GM21619 (cell line): Measurements from ENCODE around the gene PLEKHA6.
"Not testable (repeated sequence)": the region's sequence is repeated elsewhere in the genome, so short reads cannot be mapped to it uniquely, and the experiment has no call there.

Experiments
- ATAC-seq: cut with Tn5 transposase; IDR thresholded peaks from one replicate; pipeline ENCODE4 v1.9.1; 2021; ENCODE audit not compliant: unreplicated experiment

Gene PLEKHA6

GRCh38 chr1:204317170-204317569 is 42.6 kb downstream of the PLEKHA6 start:
- ATAC-seq, result no peak

DNA sequence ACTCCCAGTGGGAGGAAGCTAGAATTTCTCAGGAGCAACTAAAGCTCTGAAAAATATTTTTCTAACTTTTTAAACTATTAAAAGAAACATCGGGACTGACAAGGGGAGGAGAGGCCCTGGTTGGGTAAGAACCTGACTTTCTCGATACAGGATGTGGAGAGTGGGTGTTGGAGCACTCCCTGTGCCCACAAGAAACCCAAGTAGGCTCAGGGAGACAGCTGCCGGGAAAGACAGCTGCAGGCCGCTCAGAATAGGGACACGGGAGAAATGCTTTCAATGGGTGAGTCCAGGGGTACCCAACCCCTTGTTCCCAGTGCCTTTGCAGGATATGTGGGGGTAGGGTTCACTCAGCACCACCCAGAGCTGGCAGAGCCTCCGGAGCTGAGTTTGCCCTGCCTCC is 43.6 kb downstream of the PLEKHA6 start:
- no peak for ATAC-seq

DNA sequence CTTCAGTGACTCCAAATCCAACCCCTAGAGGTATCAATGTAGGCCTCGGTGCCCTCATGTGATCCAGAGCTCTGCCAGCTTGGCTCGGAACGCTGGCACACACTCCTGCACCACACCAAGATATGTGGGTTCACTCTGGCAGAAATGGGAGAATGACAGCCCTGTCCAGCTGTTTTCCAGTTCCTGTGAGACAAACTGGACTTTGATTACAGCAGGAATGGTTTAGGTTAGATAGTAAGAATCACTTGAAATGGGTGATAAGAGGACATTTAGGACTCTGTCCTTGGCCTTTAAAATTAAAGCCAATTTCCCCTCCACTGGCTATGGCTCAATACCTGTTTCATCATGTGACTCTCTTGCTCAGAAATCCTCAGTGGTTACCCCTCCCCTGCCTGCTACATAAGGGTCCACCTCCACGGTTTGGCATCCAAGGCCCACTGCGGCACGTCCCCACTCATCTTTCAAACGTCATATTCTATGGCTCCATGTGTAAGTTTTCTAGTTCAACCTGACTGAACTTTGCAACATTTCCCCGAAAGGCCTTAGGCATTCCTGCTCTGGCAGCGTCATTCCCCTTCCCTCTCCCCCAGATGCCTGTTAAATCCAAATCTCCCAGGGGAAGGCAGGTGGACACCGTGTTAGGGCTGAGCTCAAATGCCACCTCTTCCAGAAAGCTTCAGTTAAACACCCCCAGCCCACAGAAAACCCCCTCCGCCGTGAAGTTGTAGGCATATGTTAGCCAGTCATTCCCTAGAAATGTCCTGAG is 44.7 kb downstream of the PLEKHA6 start:
- no peak for ATAC-seq

DNA sequence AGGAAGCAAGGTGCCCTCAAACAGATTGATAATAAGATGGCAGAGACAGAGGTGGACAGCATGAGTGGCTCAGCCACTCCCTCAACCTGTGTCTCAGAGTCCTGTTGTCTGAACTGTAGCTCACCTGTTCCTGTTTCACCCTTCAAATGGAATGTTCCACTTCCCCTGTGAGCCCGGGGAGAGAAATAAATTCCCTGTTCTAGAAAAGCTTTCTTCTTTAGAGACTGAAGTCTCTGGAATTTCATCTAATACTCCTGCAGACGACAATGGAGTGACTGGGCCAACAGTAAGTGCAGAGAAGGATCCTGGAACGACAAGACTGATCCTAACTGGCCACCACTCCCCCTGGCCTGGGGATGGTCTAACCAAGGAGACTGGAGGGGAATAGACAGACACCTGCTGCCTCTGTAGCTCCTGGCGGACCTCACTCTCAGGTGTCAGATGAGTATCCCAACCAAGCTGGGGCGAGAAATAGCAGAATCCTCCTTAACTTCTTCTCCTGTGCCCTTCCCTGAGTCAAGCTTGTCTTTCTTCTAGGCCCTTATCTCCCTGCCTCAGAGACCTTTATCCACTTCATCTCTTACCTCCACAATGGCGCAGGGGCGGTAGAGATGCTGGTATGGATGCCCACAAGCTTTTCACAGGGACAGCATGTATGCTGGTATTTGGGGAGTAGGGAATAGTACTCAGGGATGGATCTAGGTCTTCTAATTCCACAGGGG is 45.4 kb downstream of the PLEKHA6 start:
- no peak for ATAC-seq

- no peak for ATAC-seq
These were observed 46.1 kb downstream of the PLEKHA6 start for GRCh38 chr1:204313675-204314074.

DNA sequence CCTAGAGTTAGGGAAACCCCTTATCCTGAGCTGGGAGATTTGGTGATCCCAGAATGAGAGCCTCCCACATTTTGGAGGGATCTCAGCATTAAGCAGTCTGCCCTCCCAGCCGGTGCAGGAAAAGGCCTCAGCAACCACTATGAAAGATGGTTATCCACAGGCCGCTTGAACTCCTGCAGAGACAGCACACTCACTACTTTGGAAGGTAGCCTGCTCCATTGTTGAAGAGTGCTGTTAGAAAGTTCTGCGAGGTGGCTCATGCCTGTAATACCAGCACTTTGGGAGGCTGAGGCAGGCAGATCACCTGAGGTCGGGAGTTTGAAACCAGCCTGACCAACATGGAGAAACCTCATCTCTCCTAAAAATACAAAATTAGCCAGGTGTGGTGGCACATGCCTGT is 48.8 kb downstream of the PLEKHA6 start:
- not testable (repeated sequence) for ATAC-seq

GRCh38 chr1:204308023-204308628 is 51.6 kb downstream of the PLEKHA6 start:
- no peak for ATAC-seq

DNA sequence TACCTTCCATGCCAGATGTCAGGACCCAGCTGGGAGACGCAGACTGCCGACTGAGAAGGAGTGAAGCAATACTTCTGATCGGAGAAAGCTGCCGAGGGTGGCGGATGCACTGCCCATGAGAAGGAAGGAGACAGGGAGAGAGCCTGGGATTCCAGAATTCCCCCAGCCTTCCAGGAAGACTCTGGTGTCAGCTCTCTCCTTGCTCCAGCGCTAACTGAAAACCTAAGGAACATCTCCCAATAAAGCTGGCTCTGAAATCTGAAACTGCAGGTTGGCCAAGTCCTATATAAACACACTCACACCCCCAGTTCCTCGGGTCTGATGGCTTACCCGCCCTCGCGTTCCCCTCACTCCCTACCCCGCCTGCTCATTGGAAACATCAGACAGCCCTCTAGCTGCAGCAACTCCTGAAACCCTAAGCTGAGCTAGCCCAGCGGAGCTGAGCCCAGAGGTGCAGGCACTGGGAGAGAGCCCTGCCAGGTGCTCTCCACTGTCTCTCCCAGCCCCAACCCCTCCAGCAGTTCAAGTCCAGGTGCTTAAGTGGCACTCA is 52.3 kb downstream of the PLEKHA6 start:
- no peak for ATAC-seq

GRCh38 chr1:204306076-204306475 is 53.7 kb downstream of the PLEKHA6 start:
- ATAC-seq, result no peak

DNA sequence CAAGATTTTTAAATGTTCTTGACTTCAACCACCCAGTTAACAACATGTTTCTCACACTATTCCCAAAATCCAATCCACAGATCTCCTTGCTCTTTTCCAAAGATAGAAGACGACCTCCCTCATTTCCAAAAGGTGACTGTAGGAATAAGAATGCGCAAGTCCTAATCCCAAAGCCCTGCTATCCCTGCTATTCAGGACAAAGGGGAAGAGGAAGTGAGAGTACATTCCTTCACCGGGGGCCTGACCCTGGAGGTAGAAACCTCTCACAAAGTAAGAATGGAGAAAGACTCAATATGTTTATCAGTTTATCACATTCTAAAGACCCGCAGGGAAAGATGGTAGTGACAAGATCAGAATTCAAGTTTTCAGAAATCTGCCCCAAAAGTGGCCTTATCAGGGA is 55.7 kb downstream of the PLEKHA6 start:
- ATAC-seq, result no peak

DNA sequence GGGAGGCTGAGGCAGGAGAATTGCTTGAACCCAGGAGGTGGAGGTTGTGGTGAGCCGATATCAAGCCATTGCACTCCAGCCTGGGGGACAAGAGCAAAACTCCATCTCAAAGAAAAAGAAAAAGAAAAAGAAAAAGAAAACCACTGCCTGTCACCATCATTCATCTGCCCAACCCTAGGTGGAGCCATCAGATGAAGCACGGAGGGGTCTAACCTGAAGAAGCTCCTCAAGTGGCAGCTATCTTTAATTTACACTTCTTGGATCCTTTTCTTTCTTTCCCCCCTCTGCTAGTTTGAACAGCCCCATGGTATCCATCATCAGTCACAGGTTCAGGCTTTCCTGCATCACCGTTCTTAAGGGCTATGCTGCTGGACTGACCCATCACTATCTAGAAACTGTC is 57.0 kb downstream of the PLEKHA6 start:
- no peak for ATAC-seq

DNA sequence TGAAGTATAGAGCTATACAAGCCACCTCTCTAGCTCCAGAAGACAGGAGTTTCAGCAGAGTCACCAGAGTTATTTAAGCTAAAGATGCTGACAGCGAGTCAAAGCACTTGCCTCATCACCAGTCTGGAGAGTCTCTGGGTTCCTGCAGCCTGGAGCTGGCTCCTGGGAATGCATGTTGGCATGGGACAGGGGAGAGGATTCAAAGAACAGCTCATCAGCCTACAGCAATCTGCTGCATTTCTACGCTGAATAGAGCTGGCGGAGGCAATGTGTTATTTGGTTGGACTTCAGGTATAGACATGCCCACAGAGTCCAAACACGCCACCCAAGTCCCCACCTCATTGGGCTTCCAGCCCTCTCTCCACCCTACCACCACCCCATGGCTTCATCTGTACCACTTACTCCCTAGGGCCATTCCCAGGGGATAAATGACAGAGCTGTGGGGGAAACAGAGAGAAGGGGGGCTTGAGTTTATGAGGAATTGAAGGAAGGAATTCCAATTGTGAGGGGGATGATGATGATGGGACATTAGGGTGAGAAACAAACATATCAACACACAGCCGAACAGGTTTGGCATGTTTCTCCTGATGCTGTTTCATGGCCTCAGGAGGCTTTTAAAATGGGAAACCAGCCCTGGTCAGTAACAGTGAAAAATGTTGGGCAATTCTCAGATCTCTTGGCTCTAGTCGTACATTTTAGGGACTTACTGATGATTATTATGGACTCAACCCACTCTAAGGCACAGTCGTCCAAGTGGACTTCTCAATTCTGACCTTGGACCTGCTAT is 58.4 kb downstream of the PLEKHA6 start:
- no peak for ATAC-seq

GRCh38 chr1:204299814-204300365 is 59.8 kb downstream of the PLEKHA6 start:
- no peak for ATAC-seq

- ATAC-seq, result no peak
These were observed 63.2 kb downstream of the PLEKHA6 start for GRCh38 chr1:204296431-204296988.

DNA sequence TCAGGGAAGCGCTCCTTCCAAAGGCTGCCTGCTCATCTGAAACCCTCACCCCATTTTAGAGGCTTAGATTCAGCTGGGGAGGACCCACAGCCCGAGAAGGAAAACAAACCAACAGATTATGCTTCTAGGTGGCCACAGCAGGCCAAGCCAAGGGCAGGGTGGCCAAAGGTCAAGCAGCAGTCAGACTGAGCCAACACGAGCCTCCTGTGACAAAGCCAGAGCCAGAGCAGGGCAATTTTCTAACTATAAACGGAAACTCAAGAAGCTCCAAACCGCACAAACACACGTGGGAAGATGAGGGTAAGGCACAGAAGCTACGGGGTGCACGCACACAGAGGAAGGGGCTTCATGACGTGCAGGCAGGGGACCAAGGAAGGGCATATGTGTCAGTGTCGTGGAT is 64.1 kb downstream of the PLEKHA6 start:
- ATAC-seq, result no peak

- ATAC-seq, result no peak
These were observed 65.4 kb downstream of the PLEKHA6 start for GRCh38 chr1:204294357-204294756.

DNA sequence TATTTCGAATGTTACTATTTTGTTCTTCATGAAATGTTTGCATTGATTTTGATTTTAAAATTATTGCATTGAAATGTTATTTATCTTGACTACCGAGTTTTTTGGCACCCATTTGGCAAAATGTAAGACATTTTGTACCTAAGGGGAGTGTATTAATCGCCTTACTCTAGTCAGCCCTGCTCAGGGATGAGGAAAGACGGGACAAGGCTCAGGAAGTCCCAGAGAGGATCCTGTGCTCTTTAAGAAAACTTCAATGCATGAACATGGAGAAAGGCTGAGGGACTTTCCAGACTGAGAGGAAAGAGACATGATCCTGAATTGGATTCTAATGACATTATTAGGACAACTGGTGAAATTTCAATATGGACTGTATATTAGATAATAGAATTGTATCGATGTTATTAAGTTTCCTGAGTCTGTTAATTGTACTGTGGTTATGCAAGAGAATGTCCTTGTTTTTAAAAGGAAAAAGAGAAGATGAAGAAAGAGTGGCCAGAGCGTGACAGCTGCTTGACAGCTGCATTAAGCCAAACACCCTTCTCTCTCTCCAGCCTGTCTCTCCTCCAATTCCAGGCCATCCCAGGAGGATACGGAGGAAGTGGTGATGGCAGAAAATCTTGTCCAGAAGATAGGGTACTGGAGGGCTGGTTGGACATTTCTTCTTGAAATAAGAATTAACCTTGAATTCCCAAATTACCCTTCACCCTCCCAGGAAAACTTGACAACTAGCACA is 66.0 kb downstream of the PLEKHA6 start:
- ATAC-seq, result no peak

GRCh38 chr1:204292740-204293139 is 67.0 kb downstream of the PLEKHA6 start:
- ATAC-seq, result no peak

DNA sequence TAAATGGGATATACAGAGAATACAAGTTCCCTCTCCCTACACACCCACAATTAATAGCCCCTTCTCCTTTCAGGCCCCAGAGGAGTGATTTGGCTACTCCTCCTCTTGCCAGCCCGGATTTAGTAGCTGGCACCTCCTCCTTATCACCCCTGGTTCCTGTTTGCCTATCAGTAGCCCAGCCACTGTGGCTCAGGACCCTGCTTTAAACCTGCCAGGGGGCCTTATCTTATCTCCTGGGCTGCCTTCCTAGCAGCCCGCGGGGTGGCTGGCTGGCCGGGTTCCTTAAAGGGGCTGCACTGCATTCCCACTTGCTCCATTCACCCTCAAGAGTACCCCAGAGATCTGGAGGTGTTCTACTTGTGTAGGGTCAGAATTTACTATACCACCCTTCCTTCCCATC is 70.4 kb downstream of the PLEKHA6 start:
- ATAC-seq, result no peak
